Smooth muscle cell (in vitro differentiated cells): ENCODE results near the gene RPS6KA2. TPM values are rescaled to one million over a fixed set of nuclear protein-coding genes. Genes with fewer than 3 reads are reported as not detected.
A peak's percentile ranks its signal among the peaks of the same experiment; 100 is the strongest.

Source experiments
- DNase-seq: peaks from one replicate; lab custom pipeline; 2025; ENCODE audit not compliant: unreplicated experiment; lab: John Stamatoyannopoulos, UW
- H2AFZ ChIP-seq: fragments of 200-600 bp; sonication (generic); 2 replicates; pipeline ENCODE4 v1.6.0; 2016; ENCODE audit warnings: antibody characterized with exemption, low read depth, mild to moderate bottlenecking
- H3F3A ChIP-seq: fragments of 200-600 bp; sonication (generic); 2 replicates; pipeline ENCODE4 v1.6.0; 2017; ENCODE audit warnings: antibody characterized with exemption, low read depth
- H3K27ac ChIP-seq: fragments of 200-600 bp; sonication (generic); 2 replicates; pipeline ENCODE4 v1.5.1; 2016; ENCODE audit warnings: low read depth, mild to moderate bottlenecking
- H3K27me3 ChIP-seq: fragments of 200-600 bp; sonication (generic); 2 replicates; pipeline ENCODE4 v1.6.1; 2016; ENCODE audit warnings: low read depth, mild to moderate bottlenecking
- H3K36me3 ChIP-seq: fragments of 200-600 bp; sonication (generic); 2 replicates; pipeline ENCODE4 v1.5.1; 2016; ENCODE audit warnings: low read depth
- H3K4me1 ChIP-seq: fragments of 200-600 bp; sonication (generic); 2 replicates; pipeline ENCODE4 v1.5.1; 2016; ENCODE audit warnings: low read depth
- H3K4me2 ChIP-seq: fragments of 200-600 bp; sonication (generic); 2 replicates; pipeline ENCODE4 v1.6.0; 2016; ENCODE audit warnings: mild to moderate bottlenecking
- H3K4me3 ChIP-seq: fragments of 200-600 bp; sonication (generic); 2 replicates; pipeline ENCODE4 v1.5.1; 2016; ENCODE audit warnings: mild to moderate bottlenecking
- H3K79me2 ChIP-seq: fragments of 200-600 bp; sonication (generic); 2 replicates; pipeline ENCODE4 v1.6.0; 2016; ENCODE audit warnings: low read depth, mild to moderate bottlenecking
- H3K9ac ChIP-seq: fragments of 200-600 bp; sonication (generic); 2 replicates; pipeline ENCODE4 v1.6.0; 2016; ENCODE audit warnings: low read depth
- H3K9me3 ChIP-seq: fragments of 200-600 bp; sonication (generic); replicated peaks from 2 replicates; pipeline ENCODE4 v1.5.1; 2016; ENCODE audit warnings: low read depth
- H4K20me1 ChIP-seq: fragments of 200-600 bp; sonication (generic); 2 replicates; pipeline ENCODE4 v1.6.0; 2016; ENCODE audit warnings: low read depth
- WGBS: methylation state at CpG from one replicate; pipeline ENCODE4 v1.1.7; 2016; ENCODE audit warnings: low lambda C conversion rate; 5-methylcytosine and 5-hydroxymethylcytosine counted together
- polyA plus RNA-seq: library from polyadenylated mRNA; unstranded; fragments of >200 nt; fragmentation: Nextera tagmentation; extraction: Ambion mirVana; gene quantifications from 2 replicates; pipeline ENCODE4 v1.2.1, GENCODE V29; 2016
- total RNA-seq: library from RNA; depleted of rRNA; stranded (reverse); fragments of >200 nt; gene quantifications from 2 replicates; pipeline ENCODE4 v1.2.3, GENCODE V29; 2014
- TF ChIP-seq, protein P1 (sequence below): fragments of 200-600 bp; sonication (generic); IDR thresholded peaks from 2 replicates; pipeline ENCODE4 v1.5.1; 2017; ENCODE audit warnings: borderline replicate concordance, mild to moderate bottlenecking, antibody characterized with exemption; ENCODE audit not compliant: insufficient read depth, poor library complexity, severe bottlenecking

Gene RPS6KA2
- total and polyA plus RNA-seq, 2 experiments from 2014 or later, result 7.8 to 10.4 TPM

- Histone ChIP-seq H3K9ac (no peak overlapping the region), H3F3A (no peaks in the 10 kb centered on the region), H3K4me1 (peaks cover 6% of the 10 kb centered on the region), H3K27me3 (no peaks in the 10 kb centered on the region), H3K4me3 (no peak overlapping the region), H4K20me1 (no peaks in the 10 kb centered on the region), H3K79me2 (peaks cover 18% of the 10 kb centered on the region), H3K27ac (peak overlapping the region; percentile 73), H2AFZ (no peak overlapping the region), H3K9me3 (no peaks in the 10 kb centered on the region), H3K36me3 (no peaks in the 10 kb centered on the region), H3K4me2 (peak overlapping the region; percentile 34)
- TF ChIP-seq, protein P1, sequence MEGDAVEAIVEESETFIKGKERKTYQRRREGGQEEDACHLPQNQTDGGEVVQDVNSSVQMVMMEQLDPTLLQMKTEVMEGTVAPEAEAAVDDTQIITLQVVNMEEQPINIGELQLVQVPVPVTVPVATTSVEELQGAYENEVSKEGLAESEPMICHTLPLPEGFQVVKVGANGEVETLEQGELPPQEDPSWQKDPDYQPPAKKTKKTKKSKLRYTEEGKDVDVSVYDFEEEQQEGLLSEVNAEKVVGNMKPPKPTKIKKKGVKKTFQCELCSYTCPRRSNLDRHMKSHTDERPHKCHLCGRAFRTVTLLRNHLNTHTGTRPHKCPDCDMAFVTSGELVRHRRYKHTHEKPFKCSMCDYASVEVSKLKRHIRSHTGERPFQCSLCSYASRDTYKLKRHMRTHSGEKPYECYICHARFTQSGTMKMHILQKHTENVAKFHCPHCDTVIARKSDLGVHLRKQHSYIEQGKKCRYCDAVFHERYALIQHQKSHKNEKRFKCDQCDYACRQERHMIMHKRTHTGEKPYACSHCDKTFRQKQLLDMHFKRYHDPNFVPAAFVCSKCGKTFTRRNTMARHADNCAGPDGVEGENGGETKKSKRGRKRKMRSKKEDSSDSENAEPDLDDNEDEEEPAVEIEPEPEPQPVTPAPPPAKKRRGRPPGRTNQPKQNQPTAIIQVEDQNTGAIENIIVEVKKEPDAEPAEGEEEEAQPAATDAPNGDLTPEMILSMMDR, result no peak
- 84% methylated on average over 27 of the region's 27 CpGs for WGBS
- DNase-seq, result no peak
Measured at GRCh38 chr6:166618866-166619761, 7.9 kb downstream of the RPS6KA2 start.

DNA sequence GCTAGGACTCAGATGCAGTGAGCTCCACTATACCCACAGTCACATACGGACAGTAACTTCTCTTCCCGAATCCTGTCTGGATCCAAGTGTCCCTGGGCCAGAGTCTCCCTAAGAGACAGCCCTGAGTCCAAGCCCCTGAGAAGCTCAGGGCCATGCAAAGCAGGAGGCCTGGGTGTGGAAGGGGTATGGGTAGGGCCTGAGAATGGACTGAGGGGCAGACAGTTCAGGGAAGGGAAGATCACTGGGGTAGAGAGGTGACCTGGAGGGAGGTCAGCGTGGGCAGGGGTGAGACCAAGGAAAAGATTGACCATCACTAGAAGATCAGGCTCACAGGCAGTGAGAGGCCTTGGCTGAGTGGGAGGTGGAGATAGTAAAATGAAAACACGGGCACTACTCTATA, 8.8 kb downstream of the RPS6KA2 start:
- Histone ChIP-seq H3K36me3 (no peaks in the 10 kb centered on the region), H3K4me3 (no peak overlapping the region), H3F3A (no peaks in the 10 kb centered on the region), H2AFZ (no peak overlapping the region), H3K4me1 (peaks cover 6% of the 10 kb centered on the region), H3K79me2 (peaks cover 16% of the 10 kb centered on the region), H3K27ac (no peak overlapping the region), H3K9me3 (no peaks in the 10 kb centered on the region), H3K27me3 (no peaks in the 10 kb centered on the region), H3K9ac (no peak overlapping the region), H4K20me1 (no peaks in the 10 kb centered on the region), H3K4me2 (no peak overlapping the region)
- DNase-seq, result no peak
- 96% methylated on average over 4 of the region's 4 CpGs for WGBS
- TF ChIP-seq, protein P1, result no peak

DNA sequence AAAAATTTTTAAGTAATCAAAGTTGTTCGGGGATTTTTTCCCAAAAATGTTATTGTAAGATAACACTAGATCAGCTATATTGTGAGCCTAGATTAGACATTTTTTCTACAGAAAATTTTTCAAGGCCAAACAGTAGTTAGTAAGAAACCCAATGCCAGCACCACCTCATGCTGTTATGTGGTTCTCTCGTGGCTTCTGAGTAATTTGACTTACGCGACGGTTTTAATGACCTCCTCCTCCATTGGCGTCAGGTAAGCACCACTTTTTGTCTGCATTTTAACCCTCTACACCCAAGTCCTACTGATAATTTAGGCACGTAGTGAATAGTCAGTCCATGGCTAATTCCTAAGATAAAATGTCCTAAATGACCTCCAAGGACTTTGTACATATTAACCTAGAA, 9.7 kb downstream of the RPS6KA2 start:
- no peak overlapping the region for H3K4me3 ChIP-seq
- DNase-seq, result no peak
- no peaks in the 10 kb centered on the region for H3K36me3 ChIP-seq
- 90% methylated on average over 7 of the region's 7 CpGs for WGBS
- no peak overlapping the region for H2AFZ ChIP-seq
- H3K27me3 ChIP-seq, result no peaks in the 10 kb centered on the region
- no peaks in the 10 kb centered on the region for H3F3A ChIP-seq
- H3K79me2 ChIP-seq, result peaks cover 15% of the 10 kb centered on the region
- no peaks in the 10 kb centered on the region for H4K20me1 ChIP-seq
- TF ChIP-seq, protein P1, result no peak
- H3K9me3 ChIP-seq, result no peaks in the 10 kb centered on the region
- no peak overlapping the region for H3K27ac ChIP-seq
- no peak overlapping the region for H3K9ac ChIP-seq
- no peak overlapping the region for H3K4me2 ChIP-seq
- H3K4me1 ChIP-seq, result peaks cover 6% of the 10 kb centered on the region
